ENCODE measurements around the gene TRIP11. TPM values are rescaled to one million over a fixed set of nuclear protein-coding genes. Genes with fewer than 3 reads are reported as not detected.
"Not testable (repeated sequence)": the region's sequence is repeated elsewhere in the genome, so short reads cannot be mapped to it uniquely, and the experiment has no call there.

The TRIP11 gene
- polyA plus RNA-seq, result 74.3 TPM

DNA sequence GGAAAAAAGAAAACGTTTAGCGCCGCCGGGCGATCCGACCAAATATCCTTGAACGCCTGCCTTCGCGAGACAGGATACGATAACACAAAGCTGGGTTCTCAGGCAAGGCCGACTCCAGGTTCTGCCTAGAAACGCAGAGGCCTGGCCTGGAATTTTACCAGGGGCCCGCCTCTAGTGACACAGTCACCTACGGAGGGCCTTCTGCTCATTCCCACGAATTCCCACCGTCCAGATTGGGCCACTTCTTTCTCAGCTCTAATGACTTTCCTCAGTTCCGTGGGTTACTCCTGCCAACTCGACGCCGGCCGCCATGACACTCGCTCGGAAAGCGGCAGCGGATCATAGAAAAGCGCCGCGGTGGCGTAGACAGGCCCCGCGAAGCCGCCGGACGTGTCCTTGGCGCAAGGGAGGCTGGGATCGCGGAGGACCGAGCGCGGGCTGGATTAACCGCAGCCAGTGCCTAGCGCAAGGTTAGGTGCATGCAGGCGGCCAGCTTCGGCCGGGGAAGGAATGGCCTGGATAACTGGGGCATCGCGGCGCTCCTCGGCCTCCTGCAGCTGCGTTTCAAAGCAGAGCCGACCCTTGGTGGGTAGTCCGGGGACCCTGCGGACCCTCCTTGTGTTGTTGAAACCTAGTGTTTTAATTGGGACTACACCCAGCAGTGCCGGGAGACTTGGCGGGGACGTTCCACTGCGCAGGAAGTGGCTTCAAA is at the start of gene TRIP11:
Gene TRIP11 (minus strand): TSS at position 341 of the 712 bp plus-strand sequence. CDS start 374 bp downstream, outside the sequence.
- Mint-ChIP-seq H3K9me3 (no peaks in the 10 kb centered on the region), H3K4me3 (peak within 1 kb of the TSS; percentile 98 to 100 (median 100)), H3K27ac (peak within 1 kb of the TSS; percentile 98 to 100 (median 98)), H3K36me3 (peaks cover 2% of the 10 kb centered on the region), H3K27me3 (no peaks in the 10 kb centered on the region), H3K4me1 (peaks cover 26 to 31% (median 28%) of the 10 kb centered on the region in 3 donors)

DNA sequence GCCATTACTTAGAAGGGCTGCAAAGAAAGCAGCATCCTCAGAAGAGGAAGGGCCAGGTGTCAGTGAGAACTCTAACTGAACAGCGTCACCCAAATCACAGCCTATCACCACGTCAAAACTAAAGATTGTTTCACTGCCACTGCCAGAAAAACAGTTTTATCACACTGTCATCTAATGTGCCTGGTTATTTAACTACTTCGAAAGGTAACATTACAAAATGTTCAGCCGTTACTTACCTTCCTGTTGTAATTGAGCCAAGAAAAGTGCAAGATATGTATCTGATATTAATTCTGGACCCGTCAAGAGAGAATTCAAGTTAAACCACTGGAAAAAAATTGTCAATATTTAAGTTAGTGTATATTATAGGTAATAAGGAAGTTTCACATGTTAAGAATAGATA is 48.6 kb upstream of the TRIP11 start:
- no peaks in the 10 kb centered on the region for H3K27me3 Mint-ChIP-seq
- H3K9me3 Mint-ChIP-seq, result no peaks in the 10 kb centered on the region
- peaks cover 0 to 4% (median 0%) of the 10 kb centered on the region in 3 donors for H3K4me1 Mint-ChIP-seq
- H3K27ac Mint-ChIP-seq, result no peak overlapping the region
- H3K36me3 Mint-ChIP-seq, result peaks cover 7% of the 10 kb centered on the region
- no peak overlapping the region for H3K4me3 Mint-ChIP-seq

DNA sequence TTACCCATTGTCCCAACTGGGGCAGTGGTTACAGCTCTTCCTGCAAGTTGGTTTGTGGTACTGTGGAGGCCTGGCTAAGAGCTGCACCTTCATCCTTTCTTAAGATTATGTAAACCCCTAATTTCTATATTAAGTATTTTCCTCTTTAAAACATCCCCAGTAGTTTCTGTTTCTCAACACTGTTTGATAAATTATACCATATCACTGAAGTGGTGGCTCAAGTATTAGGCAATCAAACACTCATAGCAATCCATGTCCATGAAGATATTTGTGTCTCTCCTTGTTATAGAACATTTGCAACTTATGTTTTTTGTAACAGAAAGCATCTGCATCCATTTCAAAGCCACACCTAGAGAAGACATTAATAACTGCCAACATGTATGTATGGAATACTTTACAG is 34.7 kb upstream of the TRIP11 start:
- Mint-ChIP-seq H3K4me1 (no peaks in the 10 kb centered on the region), H3K36me3 (peaks cover 4% of the 10 kb centered on the region), H3K9me3 (no peaks in the 10 kb centered on the region), H3K27ac (no peak overlapping the region), H3K4me3 (no peak overlapping the region), H3K27me3 (no peaks in the 10 kb centered on the region)

DNA sequence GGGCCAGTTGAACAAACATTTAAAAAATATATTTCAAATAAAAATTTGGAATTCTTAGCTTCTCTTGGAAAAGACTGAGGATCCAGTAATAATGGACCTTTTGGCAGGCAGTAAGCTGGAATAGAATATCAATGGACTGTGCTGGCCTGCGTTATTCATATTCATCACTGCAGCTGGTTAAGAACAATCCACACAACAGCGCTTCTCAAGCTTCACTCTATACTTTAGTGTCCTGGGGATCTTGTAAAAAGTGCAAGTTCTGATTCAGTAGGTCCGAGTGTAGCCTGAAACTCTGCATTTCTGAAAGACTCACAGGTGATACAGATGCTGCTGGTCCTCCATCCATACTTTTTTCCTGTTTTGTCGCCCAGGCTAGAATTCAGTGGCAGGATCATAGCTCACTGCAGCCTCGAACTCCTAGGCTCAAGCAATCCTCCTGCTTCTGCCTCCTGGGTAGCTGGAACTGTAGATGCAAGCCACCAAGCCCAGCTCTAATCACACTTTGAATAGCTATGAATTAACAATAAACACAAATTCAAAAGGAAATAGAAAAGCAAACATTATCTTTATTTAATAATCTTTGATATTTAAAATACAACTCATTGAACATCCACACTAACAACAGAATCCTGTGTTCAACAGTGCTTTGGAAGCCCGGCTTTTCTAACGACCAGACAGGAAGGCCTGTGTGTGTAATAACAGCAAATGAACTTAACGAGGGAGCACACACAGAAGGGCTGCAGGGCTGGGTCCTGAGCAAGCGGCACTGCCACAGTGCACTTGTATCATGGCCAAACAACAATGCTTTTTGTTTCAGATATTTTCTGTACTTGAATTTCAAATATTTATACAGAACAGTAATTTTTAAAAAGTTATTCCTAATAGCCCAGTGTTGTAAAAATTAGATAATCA is 18.4 kb upstream of the TRIP11 start:
- Mint-ChIP-seq H3K27ac (no peak overlapping the region), H3K9me3 (no peaks in the 10 kb centered on the region), H3K36me3 (no peaks in the 10 kb centered on the region)

DNA sequence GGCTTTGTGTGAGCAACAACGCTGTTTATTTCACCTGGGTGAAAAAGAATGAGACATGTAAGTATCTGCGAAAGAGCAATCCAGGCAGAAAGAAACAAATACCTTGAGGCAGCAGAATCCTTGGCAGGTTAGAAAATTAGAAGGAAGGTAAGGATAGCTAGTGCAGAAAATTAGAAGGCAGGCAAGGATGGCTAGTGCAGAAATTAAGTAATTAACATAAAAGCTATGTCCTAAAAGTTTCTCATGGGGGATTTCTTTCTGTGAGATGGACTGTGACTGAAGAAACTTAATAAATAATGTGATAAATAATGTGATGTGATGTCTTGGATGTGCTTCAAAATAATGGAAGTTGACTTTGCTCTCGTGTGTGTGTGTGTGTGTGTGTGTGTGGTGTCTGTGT is 9.9 kb upstream of the TRIP11 start:
- Mint-ChIP-seq H3K27me3 (no peaks in the 10 kb centered on the region), H3K27ac (no peak overlapping the region), H3K4me3 (no peak overlapping the region), H3K9me3 (peaks cover 2 to 10% (median 4%) of the 10 kb centered on the region in 3 donors), H3K4me1 (peaks cover 0 to 1% (median 0%) of the 10 kb centered on the region in 3 donors), H3K36me3 (peaks cover 10% of the 10 kb centered on the region)

More for the DNA sequence above, 18.4 kb upstream of the TRIP11 start:
- H3K4me3 Mint-ChIP-seq, result no peak overlapping the region
- H3K4me1 Mint-ChIP-seq, result no peaks in the 10 kb centered on the region
- H3K27me3 Mint-ChIP-seq, result no peaks in the 10 kb centered on the region

DNA sequence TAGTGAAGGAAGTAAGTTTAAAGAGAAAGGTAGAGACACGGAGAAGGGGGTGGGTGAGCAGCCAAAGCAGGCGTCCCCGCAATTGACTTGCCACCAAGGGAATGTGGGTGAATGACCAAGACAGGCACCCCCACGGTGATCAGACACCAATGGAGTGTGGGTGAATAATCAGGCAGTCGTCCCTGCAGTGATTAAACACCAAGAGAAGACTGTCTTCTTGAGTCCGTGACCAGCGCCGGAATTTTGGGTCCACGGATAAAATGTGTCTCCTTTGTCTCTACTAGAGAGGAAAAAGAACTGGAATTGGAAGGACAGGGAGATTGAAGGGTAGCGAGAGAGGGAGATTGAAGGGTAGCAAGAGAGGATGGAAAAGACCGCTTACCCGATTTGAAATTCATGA is 9.4 kb upstream of the TRIP11 start:
- peaks cover 2 to 10% (median 4%) of the 10 kb centered on the region in 3 donors for H3K9me3 Mint-ChIP-seq
- H3K27me3 Mint-ChIP-seq, H3K36me3 Mint-ChIP-seq, H3K4me1 Mint-ChIP-seq: not testable (repeated sequence)
- H3K27ac Mint-ChIP-seq, result peak overlapping the region in 1 of 3 donors; percentile 77
- peak overlapping the region in 2 of 4 donors; percentile 12 to 34 for H3K4me3 Mint-ChIP-seq

DNA sequence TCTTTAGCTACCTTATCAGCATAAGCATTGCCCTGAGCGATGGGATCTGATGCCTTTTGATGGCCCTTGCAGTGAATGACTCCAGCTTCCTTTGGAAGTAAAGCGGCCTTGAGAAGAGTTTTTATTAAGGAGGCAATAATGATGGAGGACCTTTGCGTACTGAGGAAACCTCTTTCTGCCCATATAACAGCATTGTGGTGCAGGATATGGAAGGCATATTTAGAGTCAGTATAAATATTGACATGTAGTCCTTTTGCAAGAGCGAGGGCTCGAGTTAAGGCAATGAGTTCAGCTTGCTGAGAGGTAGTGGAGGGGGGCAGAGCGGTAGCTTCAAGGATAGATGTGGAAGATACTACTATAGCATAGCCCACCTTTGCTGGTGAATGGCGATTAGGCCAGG is 6.0 kb upstream of the TRIP11 start:
- not testable (repeated sequence) for H3K4me3 Mint-ChIP-seq
- H3K9me3 Mint-ChIP-seq, result peaks cover 2 to 10% (median 4%) of the 10 kb centered on the region in 3 donors

DNA sequence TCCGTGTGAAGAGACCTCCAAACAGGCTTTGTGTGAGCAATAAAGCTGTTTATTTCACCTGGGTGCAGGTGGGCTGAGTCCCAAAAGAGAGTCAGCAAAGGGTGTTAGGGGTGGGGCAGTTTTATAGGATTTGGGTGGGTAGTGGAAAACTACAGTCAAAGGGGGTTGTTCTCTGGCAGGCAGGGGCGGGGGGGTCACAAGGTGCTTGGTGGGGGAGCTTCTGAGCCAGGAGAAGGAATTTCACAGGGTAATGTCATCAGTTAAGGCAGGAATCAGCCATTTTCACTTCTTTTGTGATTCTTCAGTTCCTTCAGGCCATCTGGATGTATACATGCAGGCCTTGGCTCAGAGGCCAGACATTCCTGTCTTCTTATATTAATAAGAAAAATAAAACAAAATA is 1.9 kb upstream of the TRIP11 start:
- H3K4me3 Mint-ChIP-seq, H3K27ac Mint-ChIP-seq, H3K27me3 Mint-ChIP-seq, H3K36me3 Mint-ChIP-seq, H3K9me3 Mint-ChIP-seq: not testable (repeated sequence)
- peaks cover 25 to 31% (median 26%) of the 10 kb centered on the region in 3 donors for H3K4me1 Mint-ChIP-seq

More for the DNA sequence above, 6.0 kb upstream of the TRIP11 start:
- not testable (repeated sequence) for H3K27ac Mint-ChIP-seq, H3K36me3 Mint-ChIP-seq, H3K27me3 Mint-ChIP-seq, H3K4me1 Mint-ChIP-seq

DNA sequence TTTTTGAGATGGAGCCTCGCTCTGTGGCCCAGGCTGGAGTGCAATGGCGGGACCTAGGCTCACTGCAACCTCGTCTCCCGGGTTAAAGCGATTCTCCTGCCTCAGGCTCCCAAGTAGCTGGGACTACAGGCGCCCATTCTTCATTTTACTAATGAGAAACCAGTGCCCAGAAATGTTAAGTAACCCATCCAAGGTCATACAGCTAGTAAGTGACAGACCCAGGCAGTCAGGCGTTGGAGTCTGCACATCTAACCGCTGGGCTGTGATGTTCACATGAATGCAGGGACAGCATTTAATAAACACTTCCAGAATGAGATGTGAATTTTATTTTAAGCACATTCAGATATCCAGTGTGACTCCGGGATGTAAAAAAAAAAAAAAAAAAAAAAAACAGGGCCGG is 1.3 kb upstream of the TRIP11 start:
- no peak overlapping the region for H3K27ac Mint-ChIP-seq
- peaks cover 25 to 31% (median 26%) of the 10 kb centered on the region in 3 donors for H3K4me1 Mint-ChIP-seq
- H3K36me3 Mint-ChIP-seq, result peaks cover 2% of the 10 kb centered on the region
- H3K27me3 Mint-ChIP-seq, result no peaks in the 10 kb centered on the region
- no peaks in the 10 kb centered on the region for H3K9me3 Mint-ChIP-seq
- no peak overlapping the region for H3K4me3 Mint-ChIP-seq

DNA sequence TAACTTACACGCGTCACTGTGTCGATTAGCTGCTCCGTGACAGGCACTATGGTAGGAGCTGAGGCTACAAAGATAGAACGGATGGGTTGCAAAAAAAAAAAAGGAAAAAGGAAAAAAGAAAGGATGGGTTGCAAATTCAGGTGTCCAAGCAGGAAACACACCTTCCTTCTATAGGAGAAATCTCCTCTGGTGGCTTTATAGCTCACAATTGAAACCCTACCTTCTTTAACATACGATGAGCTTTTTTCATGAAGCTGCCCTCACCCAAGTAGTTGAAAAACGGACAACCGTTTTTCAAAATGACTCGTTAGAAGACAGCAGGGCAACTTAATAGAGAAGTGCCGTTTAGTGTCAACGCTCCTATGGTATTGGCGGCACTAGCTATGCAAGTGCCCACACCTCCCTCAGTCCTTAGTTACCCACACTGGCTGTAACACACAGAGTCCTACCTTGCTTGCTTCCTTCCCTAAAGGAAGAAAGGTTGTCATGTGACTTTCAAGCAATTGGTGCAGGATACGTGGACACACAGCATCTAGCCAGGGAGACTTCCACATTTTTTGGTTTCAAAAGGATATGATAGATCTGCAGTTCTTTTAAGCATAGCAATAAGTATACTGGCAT is 682 bp upstream of the TRIP11 start:
- H3K36me3 Mint-ChIP-seq, result peaks cover 2% of the 10 kb centered on the region
- peak overlapping the region; percentile 98 to 100 (median 98) for H3K27ac Mint-ChIP-seq
- H3K4me1 Mint-ChIP-seq, result peaks cover 26 to 31% (median 28%) of the 10 kb centered on the region in 3 donors
- no peaks in the 10 kb centered on the region for H3K9me3 Mint-ChIP-seq
- no peaks in the 10 kb centered on the region for H3K27me3 Mint-ChIP-seq
- H3K4me3 Mint-ChIP-seq, result peak overlapping the region; percentile 98 to 100 (median 100)

DNA sequence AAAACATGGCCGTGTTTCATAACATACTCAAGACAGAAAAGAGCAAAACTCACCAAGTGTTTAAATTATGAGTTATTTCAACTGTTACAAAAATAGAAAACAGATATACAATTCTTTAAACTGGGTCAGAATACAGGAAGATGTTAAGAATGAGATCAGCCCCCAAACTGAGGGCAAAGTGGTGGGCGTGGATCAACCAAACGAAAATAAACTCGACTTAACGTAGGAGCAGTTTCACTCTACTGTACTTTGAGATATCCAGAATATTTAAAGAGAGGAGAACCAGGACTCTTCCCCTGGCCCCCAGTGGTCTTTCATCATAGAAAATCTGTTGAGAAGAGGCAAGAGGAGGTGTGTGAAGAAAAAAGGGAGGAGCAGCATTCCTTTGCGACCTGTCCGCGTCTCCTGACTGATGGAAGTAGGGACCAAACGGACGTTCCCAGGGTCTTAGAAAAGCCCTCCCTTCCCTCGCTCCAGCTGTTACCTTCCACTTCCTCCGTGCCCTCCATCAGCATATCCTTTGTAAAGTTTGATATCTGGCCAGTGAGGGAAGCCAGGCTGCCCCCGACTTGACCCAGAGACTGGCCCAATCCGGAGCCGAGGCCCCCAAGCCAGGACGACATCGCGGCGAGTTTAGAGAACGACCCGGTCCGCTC is 668 bp downstream of the TRIP11 start:
- Mint-ChIP-seq H3K4me3 (peak overlapping the region; percentile 98 to 100 (median 100)), H3K9me3 (no peaks in the 10 kb centered on the region), H3K4me1 (peaks cover 26 to 31% (median 28%) of the 10 kb centered on the region in 3 donors), H3K27ac (peak overlapping the region; percentile 98 to 100 (median 98)), H3K36me3 (peaks cover 2% of the 10 kb centered on the region), H3K27me3 (no peaks in the 10 kb centered on the region)

DNA sequence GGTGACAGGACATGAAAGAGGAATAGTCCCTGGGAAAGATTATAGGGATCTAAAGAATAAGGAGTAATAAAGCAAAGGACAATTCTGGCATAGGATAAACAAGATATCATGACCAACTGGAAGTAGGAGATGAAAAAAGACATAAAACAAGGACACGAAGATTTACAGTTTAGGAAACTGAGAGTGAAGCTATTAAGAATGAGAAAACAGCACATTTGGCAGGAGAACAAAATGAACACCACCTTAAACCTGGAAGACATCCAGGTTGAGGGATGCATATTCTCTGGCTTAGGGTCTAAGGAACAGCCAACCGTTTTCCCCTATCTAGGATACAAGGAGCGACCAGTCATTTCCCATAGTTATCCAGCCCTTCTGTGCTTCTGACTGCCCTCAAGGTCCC is 1.9 kb downstream of the TRIP11 start:
- Mint-ChIP-seq H3K36me3 (peaks cover 2% of the 10 kb centered on the region), H3K27me3 (no peaks in the 10 kb centered on the region), H3K4me3 (peak overlapping the region; percentile 49 to 100 (median 69)), H3K27ac (peak overlapping the region in 1 of 3 donors; percentile 98), H3K4me1 (peaks cover 31 to 35% (median 32%) of the 10 kb centered on the region in 3 donors), H3K9me3 (no peaks in the 10 kb centered on the region)

DNA sequence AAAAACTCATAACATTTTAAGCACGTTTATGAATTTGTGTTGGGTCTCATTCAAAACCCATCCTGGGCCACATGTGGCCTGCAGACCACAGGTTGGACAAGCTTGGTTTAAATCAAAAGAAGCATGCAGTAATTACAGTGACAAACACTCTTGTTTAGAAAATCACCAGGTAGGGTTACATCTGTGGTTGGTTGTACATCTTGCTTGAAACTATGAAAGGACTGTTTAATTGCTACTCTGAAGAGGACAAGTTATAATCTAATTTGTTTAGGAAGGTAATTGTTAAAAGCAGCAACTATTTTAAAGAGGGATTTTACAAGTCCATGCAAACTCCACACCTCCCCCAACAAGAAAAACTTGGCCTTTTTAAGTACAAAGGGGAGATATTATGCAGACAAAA is 4.0 kb downstream of the TRIP11 start:
- H3K27ac Mint-ChIP-seq, result no peak overlapping the region
- peak overlapping the region in 1 of 4 donors; percentile 100 for H3K4me3 Mint-ChIP-seq
- peaks cover 30 to 34% (median 31%) of the 10 kb centered on the region in 3 donors for H3K4me1 Mint-ChIP-seq
- peaks cover 4% of the 10 kb centered on the region for H3K36me3 Mint-ChIP-seq
- H3K9me3 Mint-ChIP-seq, result no peaks in the 10 kb centered on the region
- H3K27me3 Mint-ChIP-seq, result no peaks in the 10 kb centered on the region

DNA sequence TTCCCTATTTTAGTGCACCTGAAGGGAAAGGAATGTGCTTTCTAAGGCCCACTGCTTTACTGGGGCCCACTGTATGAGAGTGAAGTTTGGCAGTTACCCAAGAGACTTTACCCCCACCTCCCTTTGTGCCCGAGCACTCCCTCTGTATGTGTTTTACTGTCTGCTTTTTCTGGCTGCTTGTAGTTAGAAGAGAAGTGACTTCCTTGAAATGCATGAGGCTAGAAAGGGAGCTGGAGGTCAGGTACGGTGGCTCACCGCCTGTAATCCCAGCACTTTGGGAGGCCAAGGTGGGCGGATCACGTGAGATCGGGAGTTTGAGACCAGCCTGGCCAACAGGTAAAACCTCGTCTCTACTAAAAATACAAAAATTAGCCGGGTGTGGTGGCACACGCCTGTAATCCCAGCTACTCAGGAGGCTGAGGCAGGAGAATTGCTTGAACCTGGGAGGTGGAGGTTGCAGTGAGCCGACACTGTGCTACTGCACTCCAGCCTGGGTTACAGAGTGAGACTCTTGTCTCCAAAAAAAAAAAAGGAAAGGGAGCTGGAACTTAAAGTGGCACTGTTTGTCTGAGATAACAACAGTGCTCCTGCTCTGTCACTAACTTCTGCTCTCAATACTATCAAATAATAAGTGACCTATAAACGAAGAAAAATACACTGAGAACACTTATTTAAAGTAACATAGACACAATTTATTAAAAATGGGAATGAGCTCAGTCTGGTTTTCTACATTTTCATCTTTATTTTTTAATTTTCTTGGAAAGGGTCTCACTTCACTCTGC is 5.8 kb downstream of the TRIP11 start:
- H3K4me1 Mint-ChIP-seq, result peaks cover 12 to 30% (median 26%) of the 10 kb centered on the region in 3 donors
- peak overlapping the region in 1 of 4 donors; percentile 56 for H3K4me3 Mint-ChIP-seq
- peak overlapping the region in 1 of 3 donors; percentile 76 for H3K27ac Mint-ChIP-seq
- no peaks in the 10 kb centered on the region for H3K27me3 Mint-ChIP-seq
- no peaks in the 10 kb centered on the region for H3K9me3 Mint-ChIP-seq
- peaks cover 4% of the 10 kb centered on the region for H3K36me3 Mint-ChIP-seq
